T1000 (cell line): Measurements from ENCODE around the gene BMPER.

ENCODE experiments used
- DNase-seq: peaks from one replicate; lab custom pipeline; 2025; ENCODE audit warnings: mixed read lengths; lab: John Stamatoyannopoulos, UW

The BMPER gene

GRCh38 chr7:34181271-34181958 is 276.1 kb downstream of the BMPER start:
- no peak for DNase-seq

GRCh38 chr7:34184466-34184865 is 279.1 kb downstream of the BMPER start:
- no peak for DNase-seq

DNA sequence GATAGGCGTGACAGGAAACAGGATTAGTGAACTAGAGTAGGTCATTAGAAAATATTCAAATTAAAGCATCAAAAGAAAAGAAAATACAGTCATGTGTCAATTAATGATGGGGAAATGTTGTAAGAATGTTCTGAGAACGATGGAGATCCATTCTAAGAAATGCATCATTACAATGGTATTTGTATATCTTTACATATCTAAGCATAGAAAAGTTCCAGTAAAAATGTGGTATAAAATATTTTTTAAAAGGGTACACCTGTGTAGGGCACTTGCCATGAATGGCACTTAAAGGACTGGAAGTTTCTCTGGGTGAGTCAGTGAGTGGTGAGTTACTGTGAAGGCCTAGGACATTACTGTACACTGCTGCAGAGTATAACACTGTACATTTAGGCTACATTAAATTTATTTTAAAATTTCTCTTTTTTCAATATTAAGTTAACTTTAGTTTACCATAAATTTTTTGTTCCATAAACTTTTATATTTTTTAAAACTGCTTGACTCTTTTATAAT is 282.5 kb downstream of the BMPER start:
- no peak for DNase-seq

DNA sequence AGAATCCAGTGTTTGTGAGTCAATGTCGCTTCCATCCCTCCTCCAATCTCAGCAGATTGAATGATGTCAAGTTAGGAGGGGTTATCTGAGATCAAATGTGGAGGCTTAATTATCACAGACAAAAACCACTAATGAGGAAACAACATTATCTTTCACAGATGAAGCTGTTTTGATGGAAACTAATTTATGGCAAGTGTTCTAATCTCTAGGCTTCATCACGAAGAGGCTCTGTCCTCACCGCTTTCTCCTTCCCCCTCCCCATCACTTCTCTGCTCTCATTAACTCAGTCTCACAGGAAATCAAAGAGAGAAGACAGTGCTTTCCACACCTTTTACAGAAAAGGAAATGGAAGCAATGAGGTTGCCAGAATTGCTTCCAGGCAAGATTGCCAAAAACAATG is 283.7 kb downstream of the BMPER start:
- no peak for DNase-seq

DNA sequence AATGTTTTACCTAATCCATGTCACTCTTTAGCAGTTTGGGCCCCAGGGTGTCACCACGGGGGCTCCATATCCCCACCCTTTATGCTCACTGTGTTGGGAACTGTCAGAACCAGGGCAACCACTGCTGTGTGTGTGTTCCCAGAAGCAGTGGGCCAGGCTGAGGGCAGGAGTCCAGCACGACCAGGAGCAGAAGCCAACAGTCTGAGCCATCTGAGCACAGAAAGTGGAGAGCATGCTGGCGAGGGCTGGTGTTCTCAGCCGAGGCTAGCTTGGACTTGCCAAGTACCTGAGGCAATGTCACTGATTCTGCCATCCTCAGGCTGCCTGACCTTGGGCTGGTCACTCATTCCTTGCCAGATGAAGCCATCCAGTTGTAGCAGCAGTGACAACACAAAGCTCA is 285.0 kb downstream of the BMPER start:
- DNase-seq: no peak

- DNase-seq: no peak
Measured at GRCh38 chr7:34191162-34191561, 285.8 kb downstream of the BMPER start.

- no peak for DNase-seq
Measured at GRCh38 chr7:34191771-34192479, 286.6 kb downstream of the BMPER start.

- DNase-seq: no peak
Measured at GRCh38 chr7:34192906-34193305, 287.6 kb downstream of the BMPER start.

DNA sequence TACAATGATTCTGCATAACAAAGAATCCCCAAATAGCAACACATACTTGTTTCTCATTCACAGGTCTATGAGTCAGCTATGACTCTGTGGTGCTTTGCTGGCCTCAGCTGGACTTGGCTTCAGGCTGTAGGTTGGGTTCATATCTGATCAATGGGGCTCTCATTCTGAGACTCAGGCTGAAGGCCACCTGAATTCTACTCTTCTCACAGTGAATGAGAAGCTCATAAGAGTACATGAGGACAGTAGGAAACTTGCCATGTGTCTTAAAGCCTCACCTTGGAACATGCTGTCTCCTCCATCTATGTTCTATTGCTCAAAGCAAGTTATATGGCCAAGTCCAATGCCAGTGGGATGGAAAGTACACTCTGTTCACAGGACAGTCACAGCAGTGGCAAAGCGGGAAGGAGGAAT is 292.9 kb downstream of the BMPER start:
- DNase-seq: no peak
